ENCODE data around the gene ADGRL3.
"Not testable (repeated sequence)": the region's sequence is repeated elsewhere in the genome, so short reads cannot be mapped to it uniquely, and the experiment has no call there.

Gene ADGRL3

DNA sequence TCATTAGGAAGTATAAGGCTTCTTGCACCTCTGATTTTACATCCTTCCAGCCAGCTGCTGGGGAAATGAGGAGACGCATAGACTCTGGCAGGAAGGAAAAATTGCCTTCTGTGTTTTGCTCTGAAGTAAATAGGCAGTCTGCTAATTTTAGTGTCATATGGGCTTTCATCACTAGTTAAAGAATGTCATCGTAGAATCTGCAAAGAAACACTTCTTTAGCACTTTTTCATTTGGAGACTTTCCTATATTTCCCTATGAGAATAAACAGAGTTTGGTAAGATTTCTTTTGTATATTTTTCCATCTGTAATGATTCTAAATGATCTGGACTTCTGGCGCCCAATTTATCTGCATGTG lies 3.3 kb downstream of the ADGRL3 start:
- H3K4me3 ChIP-seq (ENCODE audit: low read depth, low read length): no peak overlapping the region
- no peak for DNase-seq (ENCODE audit: low read depth)
- no peak for TF ChIP-seq CTCF (IDR thresholded peaks at IDR 0.05; ENCODE audit: low read depth, low read length, missing control alignments)

GRCh38 chr4:61204353-61205060 lies 4.4 kb downstream of the ADGRL3 start:
- no peak overlapping the region for H3K4me3 ChIP-seq (ENCODE audit: low read depth, low read length)
- DNase-seq (ENCODE audit: low read depth): no peak
- TF ChIP-seq CTCF (IDR thresholded peaks at IDR 0.05; ENCODE audit: low read depth, low read length, missing control alignments): no peak

DNA sequence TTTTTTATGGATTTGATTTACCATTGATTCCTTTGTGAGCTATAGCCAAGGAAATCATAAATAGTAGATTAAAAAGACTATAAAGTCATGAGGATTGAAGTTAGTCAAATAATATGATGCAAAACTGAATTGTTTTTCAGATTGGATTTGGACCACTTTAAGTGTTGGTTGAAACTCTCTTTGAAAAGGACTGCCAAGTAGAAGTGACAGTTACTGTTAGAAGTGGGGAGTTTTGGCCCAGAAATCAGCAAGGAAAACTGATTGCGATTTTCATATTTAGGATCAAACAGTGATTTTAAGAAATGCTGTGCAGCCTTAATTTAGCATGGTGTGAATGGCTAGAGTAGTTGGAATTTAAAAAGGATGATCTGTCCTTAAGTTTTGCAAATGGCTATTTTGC lies 4.9 kb downstream of the ADGRL3 start:
- H3K4me3 ChIP-seq (ENCODE audit: low read depth, low read length): no peak overlapping the region
- no peak for TF ChIP-seq CTCF (IDR thresholded peaks at IDR 0.05; ENCODE audit: low read depth, low read length, missing control alignments)

DNA sequence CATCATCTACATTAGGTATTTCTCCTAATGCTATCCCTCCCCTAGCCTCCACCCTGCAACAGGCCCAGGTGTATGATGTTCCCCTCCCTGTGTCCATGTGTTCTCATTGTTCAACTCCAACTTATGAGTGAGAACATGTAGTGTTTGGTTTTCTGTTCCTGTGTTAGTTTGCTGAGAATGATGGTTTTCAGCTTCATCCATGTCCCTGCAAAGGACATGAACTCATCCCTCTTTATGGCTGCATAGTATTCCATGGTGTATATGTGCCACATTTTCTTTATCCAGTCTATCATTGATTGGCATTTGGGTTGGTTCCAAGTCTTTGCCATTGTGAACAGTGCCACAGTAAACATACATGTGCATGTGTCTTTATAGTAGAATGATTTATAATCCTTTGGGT lies 7.0 kb downstream of the ADGRL3 start:
- not testable (repeated sequence) for H3K4me3 ChIP-seq (ENCODE audit: low read depth, low read length); DNase-seq (ENCODE audit: low read depth)

More for the DNA sequence above, 4.9 kb downstream of the ADGRL3 start:
- DNase-seq (ENCODE audit: low read depth): no peak

DNA sequence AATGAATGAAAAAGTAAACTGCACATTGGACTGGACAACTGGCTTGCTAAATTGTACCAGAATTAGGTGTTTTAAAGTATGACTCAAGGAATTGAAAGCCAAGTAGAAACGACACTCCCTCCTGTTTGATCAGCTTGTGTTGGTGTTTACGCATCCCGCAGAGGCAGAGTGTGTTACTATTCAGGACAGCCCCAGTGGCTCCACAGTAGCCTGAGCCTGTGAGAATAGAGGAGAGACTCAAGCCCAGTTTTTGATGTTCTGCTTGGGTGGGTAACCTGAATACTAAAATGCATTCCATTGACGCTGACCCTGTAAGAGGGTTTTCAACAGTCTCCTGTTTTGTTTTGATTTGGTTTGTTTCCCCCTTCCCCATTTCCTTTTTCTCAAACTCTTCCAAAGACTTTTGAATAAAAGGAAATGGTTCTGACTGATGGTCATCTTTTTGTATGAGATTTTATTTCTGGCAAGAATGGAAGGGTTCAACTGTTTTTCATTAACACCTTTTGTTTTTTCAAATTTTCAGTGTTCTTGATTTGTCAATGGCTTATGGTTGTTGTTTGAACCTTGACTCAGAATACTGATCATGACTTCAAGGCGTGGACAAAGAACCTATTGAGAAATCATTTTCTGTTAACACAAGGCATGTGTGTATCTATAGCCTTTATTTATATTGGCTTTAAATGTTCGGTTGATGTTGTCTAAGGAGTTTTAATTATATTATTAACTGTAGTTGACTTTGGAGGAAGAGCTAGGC lies 10.2 kb downstream of the ADGRL3 start:
- H3K4me3 ChIP-seq (ENCODE audit: low read depth, low read length): no peak overlapping the region
- no peak for TF ChIP-seq CTCF (IDR thresholded peaks at IDR 0.05; ENCODE audit: low read depth, low read length, missing control alignments)
- no peak for DNase-seq (ENCODE audit: low read depth)

DNA sequence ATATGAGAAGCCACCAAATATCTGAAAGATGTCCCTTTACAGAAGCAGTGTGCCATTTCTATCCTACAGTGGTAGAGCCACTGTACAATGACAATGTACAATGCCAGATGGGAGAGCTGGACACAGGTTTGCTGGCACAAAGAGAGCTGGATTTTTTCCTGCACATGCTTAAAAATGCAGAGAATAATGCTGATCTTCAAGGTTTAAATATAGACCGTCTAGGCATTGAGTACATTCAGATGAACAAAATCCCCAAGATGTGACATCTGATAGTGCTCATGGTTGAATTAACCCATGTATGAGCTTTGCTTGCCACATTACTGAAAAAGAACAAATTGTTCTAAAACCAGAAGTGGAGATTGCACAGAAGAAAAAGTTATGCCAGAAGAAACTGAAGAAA lies 11.7 kb downstream of the ADGRL3 start:
- no peak overlapping the region for H3K4me3 ChIP-seq (ENCODE audit: low read depth, low read length)
- no peak for DNase-seq (ENCODE audit: low read depth)
- no peak for TF ChIP-seq CTCF (IDR thresholded peaks at IDR 0.05; ENCODE audit: low read depth, low read length, missing control alignments)

- H3K4me3 ChIP-seq (ENCODE audit: low read depth, low read length): no peak overlapping the region
- no peak for TF ChIP-seq CTCF (IDR thresholded peaks at IDR 0.05; ENCODE audit: low read depth, low read length, missing control alignments)
- DNase-seq (ENCODE audit: low read depth): no peak
These were observed 12.7 kb downstream of the ADGRL3 start for GRCh38 chr4:61212788-61213187.

Data from GM12864 (cell line).